Ovary (tissue), 9 donors: ENCODE results near the gene CDK15. TPM values are rescaled to one million over a fixed set of nuclear protein-coding genes. Genes with fewer than 3 reads are reported as not detected.

ENCODE experiments used
- DNase-seq, 5 donors: peaks; one replicate each; pipeline ENCODE4 v3.0.0-alpha.2; 2019 to 2020
- H3K27ac ChIP-seq, 2 donors: fragments of 200-600 bp; one replicate each; pipeline versions ENCODE4 v1.5.1 to v1.8.0; 2019 to 2022
- H3K27me3 ChIP-seq: fragments of 200-600 bp; one replicate; pipeline ENCODE4 v1.8.0; 2022
- H3K36me3 ChIP-seq: fragments of 200-600 bp; sonication (generic); one replicate; pipeline ENCODE4 v1.5.1; 2019
- H3K4me1 ChIP-seq: one replicate; pipeline ENCODE4 v1.8.1; 2013; ENCODE audit warnings: mild to moderate bottlenecking, moderate library complexity; ENCODE audit not compliant: insufficient read depth
- H3K4me3 ChIP-seq: fragments of 200-600 bp; sonication (generic); one replicate; pipeline ENCODE4 v1.5.1; 2017
- H3K9me3 ChIP-seq, 2 donors: fragments of 200-600 bp in 1 of 2; sonication (generic) in 1 of 2; one replicate each; pipeline versions ENCODE4 v1.5.1 to v1.8.1; 2013 to 2019; ENCODE audit warnings: mild to moderate bottlenecking in 1 of 2, moderate library complexity in 1 of 2
- EP300 ChIP-seq: sonication (generic); formaldehyde crosslinking; IDR thresholded peaks from one replicate; pipeline ENCODE4 v1.6.1; 2017; ENCODE audit warnings: antibody characterized with exemption
- POLR2A ChIP-seq: fragments of 450-650 bp; IDR thresholded peaks from one replicate; pipeline ENCODE4 v1.6.1; 2017; ENCODE audit warnings: antibody characterized with exemption, mild to moderate bottlenecking, moderate library complexity
- WGBS, 3 donors: extraction: QIAGEN DNeasy Blood & Tissue Kit in 1 of 3; methylation state at CpG; one replicate each; pipeline versions ENCODE4 v1.1.5 to v1.1.7; 2013 to 2017; 5-methylcytosine and 5-hydroxymethylcytosine counted together
- intact Hi-C, 4 donors: fragments of 100-400 bp; cut with DNase I; formaldehyde crosslinking; loops; one replicate each; pipeline versions ENCODE4 v1.11.0 to v1.15.1; 2022 to 2023
- polyA plus RNA-seq, 2 donors: library from polyadenylated mRNA; stranded (reverse); fragments of 200-250 nt in 1 of 2; fragments of 350-450 nt in 1 of 2; fragmentation: Illumina TruSeq in 1 of 2; extraction: RNeasy Lipid Tissue Mini Kit (QIAGEN cat#74804) in 1 of 2; gene quantifications; one replicate each; pipeline ENCODE4 v1.2.3, GENCODE V29; 2013 to 2014
- total RNA-seq, 7 donors: library from RNA; depleted of rRNA in 2 of 7; stranded (reverse); fragments of >200 nt in 2 of 7; fragmentation: NEBNext Ultra II Directional in 3 of 7; extraction: Animal tissue kit (Norgen Biotek cat#: 25700) in 3 of 7; gene quantifications; one replicate each; pipeline versions ENCODE4 v1.1.0 to v1.2.4, GENCODE V29; 2016 to 2023
- TF ChIP-seq, protein P1 (sequence below), 3 donors: fragments of 450-650 bp in 2 of 3; fragments of 200-600 bp in 1 of 3; IDR thresholded peaks; one replicate each; pipeline versions ENCODE4 v1.5.1 to v1.8.0; 2016 to 2022; ENCODE audit warnings: antibody characterized with exemption in 3 of 3, mild to moderate bottlenecking in 1 of 3
- donor health status: DM: no; HTN: no; CAD: no; lungs with moderate emphysema.
- donor health status: DM: no; HTN: no; CAD: no.
- donor health status: Bipolar disorder and iron deficiency.
- donor health status: DM: yes; HTN: yes; CAD: no.
- donor health status: DM: no; HTN: no; CAD: no.
- donor health status: DM: yes; HTN: yes; CAD: no.

Gene CDK15
- total and polyA plus RNA-seq, 9 donors, result 3.7 to 14.9 (median 5.3) TPM

DNA sequence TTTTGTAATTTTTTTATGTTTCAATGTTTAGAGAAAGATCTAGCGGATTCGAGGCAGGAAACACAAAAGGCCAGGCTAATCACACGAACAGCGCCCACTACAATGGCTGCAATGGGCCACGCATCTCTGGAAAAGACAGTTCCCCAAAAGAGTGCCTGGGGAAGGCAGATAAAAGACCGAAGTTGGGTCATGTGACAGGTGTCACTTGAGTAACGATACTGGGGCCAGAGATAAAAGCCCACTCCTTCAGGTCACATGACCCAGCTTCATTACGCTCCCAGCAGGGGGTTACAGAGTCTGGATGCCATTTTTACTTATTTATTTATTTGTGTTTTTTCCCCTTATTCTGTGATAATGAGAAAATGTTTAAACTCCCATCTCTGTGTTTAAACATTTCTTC lies 95.4 kb downstream of the CDK15 start:
- no peak for DNase-seq
- 70 to 74% (median 71%) methylated on average over 8 of the region's 8 CpGs for WGBS, 3 donors
- Histone ChIP-seq H3K27ac (no peak overlapping the region), H3K36me3 (no peaks in the 10 kb centered on the region), H3K9me3 (no peaks in the 10 kb centered on the region), H3K27me3 (no peaks in the 10 kb centered on the region), H3K4me1 (no peaks in the 10 kb centered on the region), H3K4me3 (no peak overlapping the region)
- intact Hi-C loops, result no loop called here
- TF ChIP-seq, protein P1, sequence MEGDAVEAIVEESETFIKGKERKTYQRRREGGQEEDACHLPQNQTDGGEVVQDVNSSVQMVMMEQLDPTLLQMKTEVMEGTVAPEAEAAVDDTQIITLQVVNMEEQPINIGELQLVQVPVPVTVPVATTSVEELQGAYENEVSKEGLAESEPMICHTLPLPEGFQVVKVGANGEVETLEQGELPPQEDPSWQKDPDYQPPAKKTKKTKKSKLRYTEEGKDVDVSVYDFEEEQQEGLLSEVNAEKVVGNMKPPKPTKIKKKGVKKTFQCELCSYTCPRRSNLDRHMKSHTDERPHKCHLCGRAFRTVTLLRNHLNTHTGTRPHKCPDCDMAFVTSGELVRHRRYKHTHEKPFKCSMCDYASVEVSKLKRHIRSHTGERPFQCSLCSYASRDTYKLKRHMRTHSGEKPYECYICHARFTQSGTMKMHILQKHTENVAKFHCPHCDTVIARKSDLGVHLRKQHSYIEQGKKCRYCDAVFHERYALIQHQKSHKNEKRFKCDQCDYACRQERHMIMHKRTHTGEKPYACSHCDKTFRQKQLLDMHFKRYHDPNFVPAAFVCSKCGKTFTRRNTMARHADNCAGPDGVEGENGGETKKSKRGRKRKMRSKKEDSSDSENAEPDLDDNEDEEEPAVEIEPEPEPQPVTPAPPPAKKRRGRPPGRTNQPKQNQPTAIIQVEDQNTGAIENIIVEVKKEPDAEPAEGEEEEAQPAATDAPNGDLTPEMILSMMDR (IDR thresholded peaks at IDR 0.05), result no peak
- TF ChIP-seq EP300, result no peak
- TF ChIP-seq POLR2A, result no peak

DNA sequence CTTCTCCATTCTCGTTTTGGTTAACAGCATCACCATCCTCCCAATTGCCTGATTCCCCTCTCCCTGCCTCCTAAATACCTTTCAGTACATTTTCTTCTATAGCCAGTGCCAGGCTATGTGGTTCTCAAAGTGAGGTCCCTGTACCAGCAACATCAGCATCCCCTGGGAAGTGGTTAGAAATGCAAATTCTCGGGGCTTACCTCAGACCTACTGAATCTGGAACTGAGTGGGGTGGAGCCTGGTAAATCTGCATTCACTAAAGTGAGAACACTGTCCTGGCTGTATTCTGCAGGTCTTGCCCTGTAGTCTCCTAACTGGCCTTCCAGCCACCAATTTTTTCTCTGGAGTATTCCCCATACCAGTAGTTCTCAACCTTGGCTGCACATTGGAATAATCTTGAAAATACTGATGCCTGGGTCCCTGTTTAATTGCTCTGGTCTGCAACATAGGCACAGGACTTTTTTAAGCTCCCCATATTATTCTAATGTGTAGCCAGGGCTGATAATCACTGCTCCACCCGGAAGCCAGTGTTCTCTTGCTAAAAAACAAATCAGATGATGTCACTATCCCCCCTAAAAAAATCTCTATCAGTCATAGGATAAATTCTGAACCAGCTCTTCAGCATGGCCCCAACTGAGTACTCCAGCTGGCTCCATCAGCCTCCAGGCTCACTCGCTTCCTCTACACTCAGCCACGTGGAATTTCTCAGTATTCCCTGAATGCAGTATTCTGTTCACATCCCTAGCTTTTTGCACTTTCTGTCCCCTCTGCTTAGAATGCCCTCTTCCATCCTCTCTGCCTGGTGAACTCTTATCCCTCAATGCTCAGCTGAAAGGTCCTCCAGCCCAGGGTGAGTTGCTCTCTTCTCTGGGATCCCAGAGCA lies 98.4 kb downstream of the CDK15 start:
- H3K4me1 ChIP-seq, result peaks cover 5% of the 10 kb centered on the region
- no peaks in the 10 kb centered on the region for H3K36me3 ChIP-seq
- H3K27me3 ChIP-seq, result no peaks in the 10 kb centered on the region
- H3K4me3 ChIP-seq, result no peak overlapping the region
- WGBS, 3 donors, result 54 to 74% (median 59%) methylated on average over 5 of the region's 5 CpGs
- no peaks in the 10 kb centered on the region for H3K9me3 ChIP-seq
- no peak overlapping the region for H3K27ac ChIP-seq
- intact Hi-C loops, result no loop called here
- TF ChIP-seq, protein P1 (IDR thresholded peaks at IDR 0.05), result no peak
- DNase-seq, result no peak

DNA sequence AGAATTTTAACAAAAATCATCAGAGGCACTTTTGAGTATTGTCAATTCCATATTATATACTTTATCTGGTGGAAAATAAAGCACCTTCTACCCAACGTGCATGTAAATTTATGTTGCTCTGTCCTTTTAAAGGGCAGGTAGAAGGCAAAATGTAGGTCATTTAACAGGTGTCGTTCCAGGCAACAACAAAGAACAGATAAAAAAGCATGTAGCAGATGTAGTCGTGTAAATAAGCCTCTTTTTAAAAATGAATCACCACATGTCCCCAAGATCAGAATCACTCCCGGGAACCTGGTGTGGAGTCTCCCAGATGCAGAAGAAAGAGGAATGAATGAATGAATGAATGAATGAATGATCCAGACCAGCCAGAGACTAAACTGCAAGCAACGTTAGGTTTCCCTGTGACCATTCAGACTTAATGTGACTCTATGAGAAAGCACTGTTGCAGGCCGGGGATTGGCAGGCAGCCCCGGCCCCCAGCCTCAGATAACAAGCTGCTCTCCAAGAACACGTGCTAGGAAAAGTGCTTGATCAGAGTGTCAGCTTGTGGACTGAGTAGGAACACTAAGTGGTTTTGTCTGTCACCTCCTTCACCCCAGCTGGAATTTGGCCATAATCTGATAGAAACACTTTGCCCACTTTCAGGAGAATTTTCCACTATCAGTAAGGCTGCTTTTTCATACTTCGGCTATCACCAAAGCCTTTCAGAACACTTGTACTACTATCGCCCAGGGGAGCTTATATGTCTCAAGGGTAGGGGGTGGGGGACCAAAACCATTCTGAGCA lies 100.6 kb downstream of the CDK15 start:
- intact Hi-C loops, result no loop called here
- H3K4me3 ChIP-seq, result no peak overlapping the region
- no peaks in the 10 kb centered on the region for H3K27me3 ChIP-seq
- no peak for DNase-seq
- H3K9me3 ChIP-seq, result no peaks in the 10 kb centered on the region
- no peak overlapping the region for H3K27ac ChIP-seq
- H3K36me3 ChIP-seq, result no peaks in the 10 kb centered on the region
- 32 to 44% (median 38%) methylated on average over 10 of the region's 10 CpGs for WGBS, 3 donors
- H3K4me1 ChIP-seq, result peaks cover 9% of the 10 kb centered on the region
- TF ChIP-seq, protein P1 (IDR thresholded peaks at IDR 0.05), result no peak
- TF ChIP-seq POLR2A (no peak), EP300 (no peak)

DNA sequence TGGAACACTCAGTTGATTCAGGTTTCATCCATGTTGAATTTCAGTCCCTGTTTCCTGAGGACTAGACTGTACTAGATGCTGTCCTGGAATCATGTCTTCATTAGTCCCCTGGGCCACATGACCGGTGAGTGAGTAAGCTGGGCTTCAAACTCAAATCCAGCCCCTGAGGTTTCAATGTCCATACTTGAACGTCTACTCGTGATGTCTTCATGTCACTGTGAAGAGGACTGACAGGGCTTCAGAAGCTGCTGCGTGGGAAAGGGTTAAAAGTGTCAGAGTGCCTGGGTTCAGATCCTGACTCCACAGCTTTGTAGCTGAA lies 101.2 kb downstream of the CDK15 start:
- H3K27ac ChIP-seq, result no peak overlapping the region
- peaks cover 9% of the 10 kb centered on the region for H3K4me1 ChIP-seq
- no peaks in the 10 kb centered on the region for H3K9me3 ChIP-seq
- TF ChIP-seq, protein P1 (IDR thresholded peaks at IDR 0.05), result no peak
- TF ChIP-seq EP300, result no peak
- TF ChIP-seq POLR2A, result no peak
- H3K27me3 ChIP-seq, result no peaks in the 10 kb centered on the region
- no peak for DNase-seq
- H3K36me3 ChIP-seq, result no peaks in the 10 kb centered on the region
- no peak overlapping the region for H3K4me3 ChIP-seq
- 85 to 89% (median 86%) methylated on average over 4 of the region's 4 CpGs for WGBS, 3 donors
- intact Hi-C loops, result no loop called here
